SK-N-DZ (cell line): ENCODE measurements around the gene PDIA5.

ENCODE experiments used
- DNase-seq: peaks from one replicate; pipeline ENCODE4 v3.0.0-alpha.2; 2015; ENCODE audit warnings: low spot score

The PDIA5 gene

DNA sequence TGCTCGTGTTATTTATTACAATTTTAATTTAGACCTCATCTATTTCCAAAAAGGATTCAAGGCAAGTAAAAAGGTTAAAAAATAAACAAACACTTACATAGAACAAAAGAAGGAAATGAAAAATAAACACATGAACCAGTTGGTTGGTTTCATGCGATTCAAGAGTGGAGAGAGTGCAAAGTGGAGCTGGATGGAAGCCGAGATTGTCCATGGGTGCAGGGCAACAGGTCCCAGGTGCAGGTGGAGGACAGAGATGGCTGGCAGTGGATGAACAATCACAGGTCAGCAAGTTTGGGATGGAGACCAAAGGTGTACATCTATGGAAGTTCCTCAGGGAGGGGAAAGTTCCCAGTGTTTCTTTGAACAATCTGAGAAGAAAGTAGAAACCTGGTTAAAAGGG lies 27.6 kb upstream of the PDIA5 start:
- DNase-seq: no peak

- no peak for DNase-seq
These were observed 24.4 kb upstream of the PDIA5 start for GRCh38 chr3:123042413-123042812.

DNA sequence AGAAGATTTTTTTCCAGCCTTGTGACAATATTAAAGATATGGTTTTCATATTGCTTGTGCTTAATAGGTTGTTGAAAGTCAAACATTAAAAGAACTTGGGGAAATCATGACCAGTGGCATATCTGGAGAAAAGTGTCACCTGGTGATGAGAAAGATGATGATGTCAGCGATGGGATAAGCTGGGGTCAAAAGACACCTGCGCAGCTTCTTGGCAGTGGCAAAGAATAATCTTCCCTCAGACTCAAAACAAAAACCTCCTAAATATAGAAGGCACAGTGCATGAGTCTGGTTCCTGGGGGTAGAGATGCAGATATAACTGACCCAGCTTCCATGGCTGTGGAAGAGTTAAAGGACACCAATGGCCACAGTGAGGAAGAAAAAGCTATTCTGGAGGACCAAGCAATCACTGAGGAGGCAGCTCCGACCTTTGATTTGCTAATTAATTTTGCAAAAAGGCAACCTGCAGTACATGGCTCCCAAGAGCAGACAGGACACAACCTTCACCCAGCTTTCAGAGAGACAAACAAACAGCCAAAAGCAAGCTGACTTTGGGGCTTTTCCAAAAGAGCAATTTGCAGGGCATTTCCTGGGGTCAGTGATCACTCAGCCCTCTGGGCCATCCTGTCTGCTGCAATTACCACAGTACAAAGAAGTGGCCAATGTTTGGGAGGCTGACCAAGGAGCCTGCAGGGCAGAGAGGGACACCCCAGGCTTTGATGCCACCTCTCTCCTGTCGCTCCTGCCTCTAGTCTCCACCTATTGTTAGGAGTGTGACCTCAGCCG lies 21.7 kb upstream of the PDIA5 start:
- no peak for DNase-seq

DNA sequence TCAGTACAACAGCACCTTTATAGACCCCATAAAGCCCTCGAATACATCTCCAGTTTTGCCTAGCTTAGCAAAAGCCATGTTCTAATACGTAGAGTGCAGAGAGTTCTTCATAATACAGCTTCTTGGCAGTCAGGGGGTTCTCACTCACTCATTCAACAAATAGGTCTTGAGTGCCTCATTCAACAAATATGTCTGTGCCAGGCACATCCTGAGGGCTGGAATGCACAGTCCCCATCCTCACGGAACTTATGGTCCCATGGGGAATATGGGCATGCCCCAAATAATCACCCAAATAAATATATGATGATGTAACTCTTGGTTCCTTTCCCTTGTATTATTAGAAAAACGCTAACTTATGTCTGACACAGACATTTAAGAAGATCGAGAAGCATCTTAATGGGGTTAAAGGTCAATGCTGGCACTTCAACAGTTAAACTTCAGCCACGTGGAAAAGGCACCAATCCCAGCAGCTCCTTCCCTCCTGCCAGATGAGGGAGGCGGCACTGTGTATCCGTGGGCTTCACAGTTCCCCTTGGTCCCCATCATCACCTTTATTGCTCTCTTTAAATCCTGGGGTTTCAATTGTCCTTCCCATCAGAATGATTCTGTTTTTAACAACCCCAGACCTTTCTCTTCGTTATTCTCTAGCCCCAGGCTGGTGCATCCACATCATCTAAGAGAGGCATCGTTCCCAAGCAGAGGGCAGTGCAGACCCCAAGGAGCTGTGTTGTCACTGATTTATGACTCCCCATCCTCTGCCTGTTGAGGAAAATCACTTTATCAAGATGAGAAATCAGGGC lies 20.4 kb upstream of the PDIA5 start:
- DNase-seq: peak; percentile 90

DNA sequence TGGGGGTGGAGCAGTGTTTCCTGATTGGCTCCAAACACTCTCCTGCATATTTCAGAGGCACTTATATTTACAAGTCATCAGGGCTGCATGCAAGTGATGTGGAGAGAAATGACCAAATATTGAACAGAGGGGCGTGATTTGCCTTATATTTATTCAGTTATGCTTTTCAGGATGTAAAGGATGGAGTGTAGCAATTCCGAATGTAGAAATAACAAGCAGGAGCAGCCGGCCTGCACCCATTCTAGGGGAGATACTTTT lies 19.8 kb upstream of the PDIA5 start:
- no peak for DNase-seq

DNA sequence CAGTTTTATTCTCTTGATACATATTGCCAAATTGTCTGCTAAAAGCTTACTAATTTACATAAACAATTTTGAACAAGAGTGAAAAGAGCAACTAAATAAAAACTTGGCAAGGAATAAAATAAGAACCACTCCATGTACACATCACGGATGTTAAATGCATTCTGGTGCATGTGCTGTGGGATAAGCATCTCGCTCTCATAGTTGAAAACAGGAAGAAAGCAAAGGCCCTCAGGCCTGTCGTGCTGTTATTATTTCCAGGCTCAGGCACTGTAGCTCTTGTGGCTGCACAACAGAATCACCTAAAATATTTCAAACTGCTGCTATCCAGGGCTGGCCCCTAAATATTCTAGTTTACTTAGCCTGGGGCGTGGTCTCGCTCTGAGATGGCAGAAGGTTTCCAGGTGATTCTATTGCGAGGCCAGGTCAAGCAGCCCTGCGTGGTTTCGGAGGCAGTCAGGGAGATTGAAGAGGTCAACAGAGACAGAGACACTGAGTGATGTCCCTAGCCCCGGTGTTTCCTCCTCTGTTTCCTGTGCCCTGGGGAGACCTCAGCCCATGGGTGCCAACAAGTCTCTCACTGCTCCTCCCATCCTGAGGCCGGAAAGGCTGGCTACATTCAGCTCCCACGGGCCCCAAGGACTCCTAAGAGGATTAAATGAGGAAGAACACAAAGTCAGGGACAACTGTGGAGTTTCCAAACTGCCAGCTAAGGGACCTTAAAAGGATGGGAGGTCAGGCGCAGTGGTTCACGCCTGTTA lies 18.2 kb upstream of the PDIA5 start:
- DNase-seq: no peak

- DNase-seq: no peak
These were observed 16.2 kb upstream of the PDIA5 start for GRCh38 chr3:123050666-123051065.

DNA sequence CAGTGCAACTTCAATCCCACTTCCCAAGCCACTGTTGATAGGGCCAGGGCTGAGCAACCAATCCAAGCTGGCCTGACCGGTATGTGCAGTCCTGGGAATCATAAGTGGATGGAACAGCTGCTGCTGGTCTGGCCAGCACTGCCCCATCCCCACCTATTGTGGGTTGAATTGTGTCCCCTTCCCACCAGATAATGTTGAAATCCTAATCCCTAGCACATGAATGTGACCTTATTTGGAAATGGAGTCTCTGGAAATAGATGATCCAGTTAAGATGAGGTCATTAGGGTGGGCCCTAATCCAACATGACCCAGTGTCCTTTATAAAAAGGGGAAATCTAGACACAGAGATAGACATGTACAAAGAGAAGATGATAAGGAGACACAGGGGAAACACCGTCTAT lies 13.7 kb upstream of the PDIA5 start:
- DNase-seq: no peak

DNA sequence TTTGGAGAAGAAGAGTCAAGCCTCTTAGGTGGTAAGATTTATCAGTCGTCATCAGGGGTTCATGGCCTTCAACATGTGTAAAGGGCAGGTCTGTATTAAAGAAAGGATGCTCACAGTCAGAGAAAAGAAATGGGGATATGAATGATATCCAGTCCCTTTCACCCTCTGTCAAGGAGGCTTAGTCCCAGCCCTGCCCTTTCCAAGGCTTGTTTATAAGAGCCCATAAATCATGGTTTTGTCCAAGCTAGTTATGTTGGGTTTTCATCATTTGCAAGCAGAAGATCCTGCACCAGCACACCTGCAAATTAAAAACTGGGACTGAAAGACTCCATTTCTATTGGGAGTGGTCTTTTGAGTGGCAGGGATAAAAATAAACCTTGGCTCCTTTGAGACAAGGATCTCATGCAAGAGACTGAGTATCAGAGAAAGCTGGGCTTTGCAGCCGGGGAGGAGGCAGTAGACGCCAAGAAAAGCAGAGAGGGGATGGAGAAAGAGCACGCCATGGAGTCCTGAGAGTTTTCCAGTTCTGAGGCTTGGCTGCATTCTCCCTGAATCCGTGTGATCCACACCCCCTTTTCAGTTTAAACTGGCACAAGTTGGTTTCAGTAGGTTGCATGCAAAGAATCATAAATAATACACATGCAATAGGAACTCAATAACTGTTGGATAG lies 12.6 kb upstream of the PDIA5 start:
- DNase-seq: peak; percentile 69

GRCh38 chr3:123054931-123055330 lies 11.9 kb upstream of the PDIA5 start:
- DNase-seq: peak; percentile 69

DNA sequence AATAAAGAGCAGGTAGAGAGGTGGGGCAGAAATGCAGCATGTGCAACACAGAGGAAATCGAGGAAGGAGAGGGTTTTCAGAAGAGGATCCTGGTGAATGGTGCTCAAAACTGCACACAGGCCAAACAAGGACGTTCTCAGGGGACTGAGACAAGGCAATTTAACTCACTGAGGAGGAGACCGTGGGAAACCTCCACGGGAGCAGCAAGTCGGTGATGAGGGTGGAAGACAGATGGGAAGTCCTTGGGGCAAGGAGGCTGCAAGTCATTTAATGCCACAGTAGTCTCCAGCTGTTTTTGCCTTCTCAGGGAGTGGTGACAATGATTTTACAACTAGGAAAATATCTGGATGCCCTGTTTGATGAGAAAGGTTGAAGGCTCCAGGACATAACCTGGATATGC lies 11.5 kb upstream of the PDIA5 start:
- peak; percentile 46 for DNase-seq

- DNase-seq: no peak
These were observed 8.3 kb upstream of the PDIA5 start for GRCh38 chr3:123058505-123058904.

- no peak for DNase-seq
These were observed 6.8 kb upstream of the PDIA5 start for GRCh38 chr3:123060054-123060453.

GRCh38 chr3:123061856-123062255 lies 5.0 kb upstream of the PDIA5 start:
- DNase-seq: no peak

DNA sequence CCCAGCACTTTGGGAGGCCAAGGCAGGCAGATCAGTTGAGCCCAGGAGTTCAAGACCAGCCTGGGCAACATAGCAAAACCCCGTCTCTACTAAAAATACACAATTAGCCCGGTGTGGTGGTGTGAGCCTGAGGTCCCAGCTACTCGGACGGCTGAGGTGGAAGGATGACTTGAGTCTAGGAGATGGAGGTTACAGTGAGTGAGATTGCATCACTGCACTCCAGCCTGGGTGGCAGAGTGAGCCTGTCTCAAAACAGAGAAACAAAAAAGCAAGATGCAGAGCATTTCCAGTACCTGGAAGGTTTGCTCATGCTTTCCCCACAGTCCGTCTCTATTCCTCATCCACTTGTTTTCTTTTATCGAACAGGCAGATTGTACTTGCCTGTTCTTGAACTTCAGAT lies 3.8 kb upstream of the PDIA5 start:
- DNase-seq: no peak

DNA sequence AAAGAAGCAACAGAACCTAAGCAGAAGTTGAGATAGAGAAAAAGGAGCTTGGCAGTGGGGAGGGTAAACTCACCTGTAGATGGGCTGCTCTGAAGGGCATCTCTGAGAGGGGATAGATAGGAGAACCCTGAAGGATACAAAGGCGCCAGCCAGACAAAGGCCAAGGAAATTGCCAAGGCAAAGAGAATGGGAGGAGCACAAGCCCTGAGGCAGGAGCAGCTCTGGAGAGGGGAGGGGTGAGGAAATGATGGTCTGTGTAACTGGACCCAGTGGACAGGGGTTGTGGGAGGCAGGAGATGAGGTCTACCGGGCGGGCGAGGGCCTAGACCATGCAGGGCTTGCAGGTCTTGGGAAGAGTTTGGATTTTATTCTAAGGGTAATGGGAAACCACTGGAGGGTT lies 2.3 kb upstream of the PDIA5 start:
- DNase-seq: no peak

DNA sequence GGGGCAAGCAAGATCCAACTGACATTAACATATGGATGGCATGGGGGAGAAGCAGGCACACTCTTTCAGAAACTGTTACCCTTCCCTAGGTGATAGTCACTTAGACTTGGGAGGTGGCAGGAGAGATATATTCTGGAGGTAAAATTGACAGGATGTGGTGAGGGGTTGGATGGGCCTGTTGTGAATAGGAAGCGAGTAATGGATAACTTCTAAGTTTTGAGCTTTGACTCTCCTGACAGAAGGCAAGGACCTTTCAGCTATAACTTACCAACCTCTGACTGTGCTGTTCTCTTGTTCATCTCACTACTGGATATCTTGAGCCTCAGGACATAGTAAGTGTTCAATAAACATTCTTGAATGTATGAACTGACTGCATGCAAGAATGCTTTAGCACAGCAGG lies 1.9 kb upstream of the PDIA5 start:
- DNase-seq: no peak

DNA sequence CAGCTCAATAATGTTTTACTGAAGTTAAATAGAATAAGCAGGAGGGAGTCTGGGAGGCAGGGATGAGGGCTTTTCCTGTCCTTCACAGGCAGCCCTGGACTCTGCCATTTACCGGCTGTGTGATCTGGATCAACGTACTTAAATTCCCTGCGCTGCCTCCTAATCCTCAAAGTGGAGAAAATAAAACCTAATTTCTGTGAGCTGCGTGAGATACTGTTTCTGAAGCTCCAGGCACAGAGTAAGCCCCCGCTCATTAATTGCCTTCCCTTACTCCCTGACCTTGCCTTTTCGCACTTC lies 278 bp upstream of the PDIA5 start:
- no peak for DNase-seq

DNA sequence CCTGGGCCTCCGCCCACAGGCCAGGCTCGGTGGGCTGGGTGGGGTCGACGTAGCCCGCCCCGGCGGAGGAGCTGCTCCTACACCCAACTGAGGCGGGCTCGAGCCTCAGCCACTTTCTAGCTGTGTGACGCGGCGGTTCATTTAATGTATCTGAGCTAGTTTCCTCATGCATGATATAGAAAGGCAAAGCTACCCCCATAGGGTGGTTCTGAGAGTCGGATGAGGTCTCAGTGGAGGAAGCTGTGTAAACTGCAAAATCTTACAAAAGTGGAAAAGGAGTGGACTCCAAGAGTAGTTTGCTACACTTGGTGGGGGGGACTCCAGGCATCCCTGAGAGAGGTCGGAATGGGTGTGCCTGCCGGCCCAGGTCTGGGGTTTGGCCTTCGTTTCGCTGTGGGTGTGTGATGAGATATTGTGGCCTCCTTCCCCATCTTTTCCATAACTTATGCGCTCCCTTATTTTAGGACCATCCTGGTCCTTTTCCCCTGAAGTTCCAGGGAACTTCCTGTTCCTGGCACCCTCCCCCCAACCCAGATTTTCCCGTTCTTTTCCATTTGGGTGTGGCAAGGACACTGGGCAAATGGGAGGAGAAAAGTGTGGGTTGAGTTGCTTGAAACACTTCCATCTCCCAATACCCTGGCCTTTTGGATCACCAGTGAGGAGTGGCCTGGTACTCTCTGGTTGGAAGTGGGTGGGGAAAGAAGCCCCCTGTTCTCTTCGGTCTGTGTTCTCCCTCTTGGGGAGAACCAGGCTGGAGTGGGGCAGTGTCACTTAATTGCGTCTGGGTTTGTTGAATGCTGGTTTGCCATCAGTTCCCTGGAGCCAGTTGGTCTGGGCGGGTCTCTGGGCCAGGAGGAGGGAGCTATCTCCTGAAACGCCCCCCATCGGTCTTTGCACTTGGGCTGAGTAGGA lies 1.1 kb downstream of the PDIA5 start:
- no peak for DNase-seq

- no peak for DNase-seq
These were observed 2.0 kb downstream of the PDIA5 start for GRCh38 chr3:123068601-123069381.
